ENCODE results near the gene WAS.

The WAS gene

DNA sequence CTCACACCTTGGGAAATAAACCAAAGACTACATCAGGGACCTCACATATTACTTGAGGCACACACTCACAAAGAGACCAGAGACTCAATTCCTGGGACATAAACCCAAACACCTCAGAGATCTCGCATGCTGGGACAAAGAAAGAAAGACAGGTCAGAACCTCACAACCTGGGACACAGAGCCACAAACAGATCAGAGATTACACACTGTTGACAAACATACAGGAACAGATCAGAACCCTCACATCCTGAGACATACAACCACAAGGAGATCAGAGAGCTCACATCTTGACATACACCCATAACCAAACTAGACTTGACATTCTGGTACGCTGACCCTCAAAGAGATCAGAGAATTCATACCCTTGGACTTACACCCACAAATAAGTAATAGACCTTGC lies 30.2 kb downstream of the WAS start:
- DNase-seq (ENCODE audit: low spot score), result no peak

DNA sequence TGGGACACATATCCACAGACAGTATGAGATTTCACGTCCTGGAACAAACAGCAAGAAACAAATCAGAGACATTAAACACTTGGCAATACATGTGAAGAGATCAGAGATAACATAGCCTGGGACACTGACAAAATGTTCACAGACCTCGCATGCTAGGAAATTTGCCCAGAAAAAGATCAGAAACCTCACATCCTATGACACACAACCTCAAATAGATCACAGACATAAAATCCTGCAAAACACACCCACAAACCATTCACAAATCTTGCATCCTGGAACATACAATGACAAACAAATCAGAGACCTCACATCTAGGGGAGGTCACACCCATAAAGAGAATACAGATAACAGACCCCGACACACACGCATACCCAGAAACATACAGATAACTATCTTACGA lies 31.0 kb downstream of the WAS start:
- Histone ChIP-seq H3K4me3 (no peak overlapping the region), H3K27ac (no peak overlapping the region)
- DNase-seq (ENCODE audit: low spot score), result no peak
- TF ChIP-seq, protein P1, sequence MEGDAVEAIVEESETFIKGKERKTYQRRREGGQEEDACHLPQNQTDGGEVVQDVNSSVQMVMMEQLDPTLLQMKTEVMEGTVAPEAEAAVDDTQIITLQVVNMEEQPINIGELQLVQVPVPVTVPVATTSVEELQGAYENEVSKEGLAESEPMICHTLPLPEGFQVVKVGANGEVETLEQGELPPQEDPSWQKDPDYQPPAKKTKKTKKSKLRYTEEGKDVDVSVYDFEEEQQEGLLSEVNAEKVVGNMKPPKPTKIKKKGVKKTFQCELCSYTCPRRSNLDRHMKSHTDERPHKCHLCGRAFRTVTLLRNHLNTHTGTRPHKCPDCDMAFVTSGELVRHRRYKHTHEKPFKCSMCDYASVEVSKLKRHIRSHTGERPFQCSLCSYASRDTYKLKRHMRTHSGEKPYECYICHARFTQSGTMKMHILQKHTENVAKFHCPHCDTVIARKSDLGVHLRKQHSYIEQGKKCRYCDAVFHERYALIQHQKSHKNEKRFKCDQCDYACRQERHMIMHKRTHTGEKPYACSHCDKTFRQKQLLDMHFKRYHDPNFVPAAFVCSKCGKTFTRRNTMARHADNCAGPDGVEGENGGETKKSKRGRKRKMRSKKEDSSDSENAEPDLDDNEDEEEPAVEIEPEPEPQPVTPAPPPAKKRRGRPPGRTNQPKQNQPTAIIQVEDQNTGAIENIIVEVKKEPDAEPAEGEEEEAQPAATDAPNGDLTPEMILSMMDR (IDR thresholded peaks at IDR 0.05), result no peak

More for the DNA sequence above, 30.2 kb downstream of the WAS start:
- TF ChIP-seq, protein P1 (IDR thresholded peaks at IDR 0.05), result no peak
- no peak overlapping the region for H3K4me3 ChIP-seq
- H3K27ac ChIP-seq, result no peak overlapping the region

DNA sequence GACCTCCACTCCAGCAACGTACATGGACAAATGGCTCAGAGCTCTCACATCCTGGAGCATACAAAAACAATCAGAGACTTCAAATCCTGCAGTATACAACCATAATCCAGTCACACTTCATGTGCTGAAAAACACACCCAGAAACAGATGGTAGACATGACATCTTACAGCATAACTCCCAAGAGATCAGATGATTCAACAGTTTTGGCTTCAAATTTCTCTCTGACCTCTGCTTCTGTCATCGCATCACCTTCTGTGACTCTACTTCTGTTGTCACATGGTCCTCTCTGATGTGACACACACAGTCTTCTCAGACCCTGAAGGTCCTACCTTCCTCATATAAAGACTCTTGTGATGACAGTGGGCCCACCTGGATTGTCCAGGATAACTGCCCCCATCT lies 31.5 kb downstream of the WAS start:
- no peak for DNase-seq (ENCODE audit: low spot score)
- Histone ChIP-seq H3K27ac (no peak overlapping the region), H3K4me3 (no peak overlapping the region)
- TF ChIP-seq, protein P1 (IDR thresholded peaks at IDR 0.05), result no peak

DNA sequence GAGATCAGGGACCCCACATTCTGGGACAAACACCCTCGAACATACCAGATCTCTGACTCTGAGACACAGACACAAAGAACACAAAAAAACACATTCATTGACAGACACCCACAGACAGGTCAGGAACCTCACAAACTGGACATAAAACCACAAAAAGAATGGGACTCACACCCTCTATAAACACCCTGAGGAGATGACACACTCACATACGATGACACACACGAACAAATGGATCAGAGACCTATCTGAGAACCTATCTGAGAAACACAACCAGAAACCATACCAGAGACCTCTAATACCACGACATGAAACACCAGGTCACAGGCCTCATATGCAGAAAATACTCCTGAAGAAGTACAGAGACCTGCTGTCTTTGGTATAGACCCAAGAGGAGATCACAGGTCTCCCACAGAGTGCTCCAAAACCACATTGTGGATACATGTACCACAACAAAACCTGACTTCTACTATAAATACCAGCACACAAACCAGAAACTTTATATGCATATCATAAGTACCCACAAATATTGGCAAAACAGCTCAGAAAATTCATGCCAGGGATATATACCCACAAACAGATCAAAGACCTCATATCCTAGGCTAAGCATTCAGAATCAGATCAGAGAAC lies 32.4 kb downstream of the WAS start:
- Histone ChIP-seq H3K27ac (no peak overlapping the region), H3K4me3 (no peak overlapping the region)
- TF ChIP-seq, protein P1 (IDR thresholded peaks at IDR 0.05), result no peak
- no peak for DNase-seq (ENCODE audit: low spot score)

DNA sequence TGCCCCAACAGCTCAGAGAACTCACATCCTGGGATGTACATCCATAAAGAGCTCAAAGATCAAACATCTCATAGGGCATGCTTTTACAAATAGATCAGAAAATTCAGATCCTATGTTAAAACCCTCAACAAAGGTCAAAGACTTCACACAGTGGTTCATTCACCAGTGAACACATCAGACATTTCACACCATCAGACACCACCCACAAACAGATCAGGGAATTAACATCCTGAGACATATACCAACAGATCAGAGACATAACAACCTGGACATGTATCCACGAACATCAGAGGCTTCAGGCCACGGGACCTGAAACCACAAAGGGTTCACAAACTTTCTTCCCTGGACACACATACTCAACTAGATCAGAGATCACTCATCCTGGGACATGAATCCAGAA lies 36.4 kb downstream of the WAS start:
- DNase-seq (ENCODE audit: low spot score), result no peak
- no peak overlapping the region for H3K27ac ChIP-seq
- H3K4me3 ChIP-seq, result no peak overlapping the region
- TF ChIP-seq, protein P1 (IDR thresholded peaks at IDR 0.05), result no peak

DNA sequence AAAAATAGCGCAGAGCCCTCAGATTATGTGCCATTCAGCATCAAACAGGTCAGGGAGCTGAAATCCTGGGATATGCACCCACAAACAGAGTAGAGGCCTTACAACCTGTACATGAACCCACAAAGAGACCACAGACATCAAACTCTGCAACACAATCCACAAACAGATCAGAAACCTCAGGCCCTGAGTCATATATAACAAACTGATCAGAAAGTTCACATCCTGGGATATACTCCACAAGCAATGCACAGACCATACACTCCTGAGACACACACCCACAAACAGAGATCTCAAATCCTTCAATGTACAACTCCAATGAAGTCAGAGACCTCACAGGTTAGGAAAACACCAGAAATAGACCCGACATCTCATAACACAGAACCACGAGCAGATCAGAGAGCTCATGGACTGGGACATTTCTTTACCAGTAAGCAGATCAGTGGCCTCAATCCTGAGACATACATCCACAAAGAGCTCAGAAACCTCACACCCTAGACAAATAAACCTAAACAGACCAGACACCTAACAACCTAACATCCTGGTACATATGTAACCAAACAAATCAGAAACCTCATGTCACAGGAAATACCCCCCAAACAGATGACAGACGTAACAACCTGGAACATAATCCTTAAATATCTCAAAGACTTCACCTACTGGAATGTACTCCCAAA lies 37.1 kb downstream of the WAS start:
- Histone ChIP-seq H3K4me3 (no peak overlapping the region), H3K27ac (no peak overlapping the region)
- no peak for DNase-seq (ENCODE audit: low spot score)
- TF ChIP-seq, protein P1 (IDR thresholded peaks at IDR 0.05), result no peak

DNA sequence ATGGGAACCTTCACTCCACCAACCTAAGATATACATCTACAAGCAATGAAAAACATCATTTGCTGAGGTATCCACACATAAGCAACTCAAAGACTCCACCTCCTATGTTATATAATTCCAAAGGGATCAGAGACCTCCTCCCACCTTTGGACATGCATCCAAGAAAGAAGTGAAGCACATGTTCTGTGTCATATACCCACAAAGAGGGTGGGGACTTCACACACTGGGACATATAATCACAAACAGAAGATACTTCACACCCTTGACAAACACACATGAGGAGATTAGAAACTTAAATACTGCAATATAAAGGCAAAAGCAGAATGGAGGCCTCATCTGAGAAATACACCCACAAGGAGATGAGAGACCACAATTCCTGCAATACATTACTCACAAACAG lies 38.3 kb downstream of the WAS start:
- Histone ChIP-seq H3K4me3 (no peak overlapping the region), H3K27ac (no peak overlapping the region)
- no peak for DNase-seq (ENCODE audit: low spot score)
- TF ChIP-seq, protein P1 (IDR thresholded peaks at IDR 0.05), result no peak

Measured in coronary artery (tissue), 2 donors.